Activated T-helper 1 cell treated with anti-CD3 and anti-CD28 coated beads, Interleukin-12 subunit alpha, Interleukin-12 subunit beta, Interleukin-2, Interleukin-4 antibody, amounts not matched to agents 30 ng/mL and 10 ng/mL and 1 ng/mL, durations not matched to agents 14 hours and 24 hours and 36 hours (primary cell): ENCODE results near the gene MRNIP. TPM values are rescaled to one million over a fixed set of nuclear protein-coding genes. Genes with fewer than 3 reads are reported as not detected.
"Not testable (repeated sequence)": the region's sequence is repeated elsewhere in the genome, so short reads cannot be mapped to it uniquely, and the experiment has no call there.

Experiments
- DNase-seq: peaks from one replicate; pipeline ENCODE4 v3.0.0; 2021; ENCODE audit warnings: low spot score
- H3K27ac Mint-ChIP-seq: one replicate; pipeline ENCODE4 v1.8.0; 2021; ENCODE audit warnings: mild to moderate bottlenecking, mixed read lengths
- H3K27me3 Mint-ChIP-seq: one replicate; pipeline ENCODE4 v1.8.0; 2022; ENCODE audit warnings: mild to moderate bottlenecking, moderate library complexity, mixed read lengths; ENCODE audit not compliant: insufficient read depth
- H3K36me3 Mint-ChIP-seq: one replicate; pipeline ENCODE4 v1.8.0; 2021; ENCODE audit warnings: low read depth, mixed read lengths
- H3K4me1 Mint-ChIP-seq: one replicate; pipeline ENCODE4 v1.8.0; 2021; ENCODE audit warnings: low read depth, mixed read lengths
- H3K4me3 Mint-ChIP-seq: one replicate; pipeline ENCODE4 v1.8.0; 2021; ENCODE audit warnings: mild to moderate bottlenecking, moderate library complexity, mixed read lengths
- H3K9me3 Mint-ChIP-seq: one replicate; pipeline ENCODE4 v1.8.0; 2021; ENCODE audit warnings: mixed read lengths
- intact Hi-C: fragments of 100-400 bp; cut with micrococcal nuclease; formaldehyde crosslinking; loops from one replicate; pipeline ENCODE4 v1.15.1; 2024
- total RNA-seq: library from RNA; stranded (reverse); gene quantifications from 2 replicates; pipeline ENCODE4 v1.2.3, GENCODE V29; 2022

The MRNIP gene
- total RNA-seq, 1 donor from 2014 or later, result 24.6 TPM

DNA sequence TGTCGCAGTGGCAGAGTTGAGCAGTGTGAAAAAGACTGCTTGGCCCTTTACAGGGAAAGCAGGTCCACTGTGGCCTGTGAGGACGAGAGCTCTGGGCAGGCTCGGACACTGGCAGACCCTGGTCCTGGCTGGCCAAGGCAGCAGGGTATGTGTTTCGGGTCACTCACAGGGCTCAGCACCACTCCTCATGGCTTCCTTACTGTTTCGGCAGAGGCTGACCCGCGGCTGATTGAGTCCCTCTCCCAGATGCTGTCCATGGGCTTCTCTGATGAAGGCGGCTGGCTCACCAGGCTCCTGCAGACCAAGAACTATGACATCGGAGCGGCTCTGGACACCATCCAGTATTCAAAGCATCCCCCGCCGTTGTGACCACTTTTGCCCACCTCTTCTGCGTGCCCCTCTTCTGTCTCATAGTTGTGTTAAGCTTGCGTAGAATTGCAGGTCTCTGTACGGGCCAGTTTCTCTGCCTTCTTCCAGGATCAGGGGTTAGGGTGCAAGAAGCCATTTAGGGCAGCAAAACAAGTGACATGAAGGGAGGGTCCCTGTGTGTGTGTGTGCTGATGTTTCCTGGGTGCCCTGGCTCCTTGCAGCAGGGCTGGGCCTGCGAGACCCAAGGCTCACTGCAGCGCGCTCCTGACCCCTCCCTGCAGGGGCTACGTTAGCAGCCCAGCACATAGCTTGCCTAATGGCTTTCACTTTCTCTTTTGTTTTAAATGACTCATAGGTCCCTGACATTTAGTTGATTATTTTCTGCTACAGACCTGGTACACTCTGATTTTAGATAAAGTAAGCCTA, 22.2 kb downstream of the MRNIP start:
- H3K4me1 Mint-ChIP-seq, result peaks cover 16% of the 10 kb centered on the region
- peak; percentile 52 for DNase-seq
- peak overlapping the region; percentile 48 for H3K4me3 Mint-ChIP-seq
- H3K27ac Mint-ChIP-seq, result peak overlapping the region; percentile 77
- intact Hi-C loops, result loop anchor here (1.0 kb wide), 3 partner anchors 15 to 34 kb away; partner anchors contain the start of gene MRNIP
- H3K36me3 Mint-ChIP-seq, result peaks cover 35% of the 10 kb centered on the region
- H3K9me3 Mint-ChIP-seq, result no peaks in the 10 kb centered on the region
- H3K27me3 Mint-ChIP-seq, result no peaks in the 10 kb centered on the region

DNA sequence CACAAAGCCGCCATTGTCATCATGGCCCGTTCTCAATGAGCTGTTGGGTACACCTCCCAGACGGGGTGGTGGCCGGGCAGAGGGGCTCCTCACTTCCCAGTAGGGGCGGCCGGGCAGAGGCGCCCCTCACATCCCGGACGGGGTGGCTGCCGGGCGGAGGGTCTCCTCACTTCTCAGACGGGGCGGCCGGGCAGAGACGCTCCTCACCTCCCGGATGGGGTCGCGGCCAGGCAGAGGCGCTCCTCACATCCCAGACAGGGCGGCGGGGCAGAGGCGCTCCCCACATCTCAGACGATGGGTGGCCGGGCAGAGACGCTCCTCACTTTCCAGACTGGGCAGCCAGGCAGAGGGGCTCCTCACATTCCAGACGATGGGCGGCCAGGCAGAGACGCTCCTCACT, 23.7 kb downstream of the MRNIP start:
- Mint-ChIP-seq H3K4me1 (peaks cover 16% of the 10 kb centered on the region), H3K36me3 (peaks cover 41% of the 10 kb centered on the region)
- intact Hi-C loops, H3K27ac Mint-ChIP-seq, H3K4me3 Mint-ChIP-seq, H3K27me3 Mint-ChIP-seq, DNase-seq, H3K9me3 Mint-ChIP-seq: not testable (repeated sequence)

DNA sequence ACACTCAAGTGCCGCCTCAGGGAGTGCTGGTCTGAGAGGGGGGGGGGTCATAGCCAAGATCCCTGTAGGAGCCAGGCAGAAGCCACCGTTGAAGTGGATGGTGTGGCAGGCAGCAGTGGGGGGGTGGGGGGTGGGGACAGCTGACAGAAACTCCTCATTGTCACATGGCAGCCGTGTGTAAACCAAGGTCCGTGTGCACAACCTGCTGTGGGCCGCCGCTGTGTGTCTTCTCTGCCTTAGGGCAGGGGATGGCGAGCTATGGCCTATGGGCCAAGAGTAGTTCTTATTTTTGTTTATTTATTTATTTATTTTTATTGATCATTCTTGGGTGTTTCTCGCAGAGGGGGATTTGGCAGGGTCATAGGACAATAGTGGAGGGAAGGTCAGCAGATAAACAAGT, 24.5 kb downstream of the MRNIP start:
- DNase-seq, result no peak
- Mint-ChIP-seq H3K36me3 (peaks cover 43% of the 10 kb centered on the region), H3K9me3 (no peaks in the 10 kb centered on the region), H3K4me1 (peaks cover 16% of the 10 kb centered on the region), H3K4me3 (no peak overlapping the region), H3K27me3 (no peaks in the 10 kb centered on the region), H3K27ac (no peak overlapping the region)
- intact Hi-C loops, result no loop called here

DNA sequence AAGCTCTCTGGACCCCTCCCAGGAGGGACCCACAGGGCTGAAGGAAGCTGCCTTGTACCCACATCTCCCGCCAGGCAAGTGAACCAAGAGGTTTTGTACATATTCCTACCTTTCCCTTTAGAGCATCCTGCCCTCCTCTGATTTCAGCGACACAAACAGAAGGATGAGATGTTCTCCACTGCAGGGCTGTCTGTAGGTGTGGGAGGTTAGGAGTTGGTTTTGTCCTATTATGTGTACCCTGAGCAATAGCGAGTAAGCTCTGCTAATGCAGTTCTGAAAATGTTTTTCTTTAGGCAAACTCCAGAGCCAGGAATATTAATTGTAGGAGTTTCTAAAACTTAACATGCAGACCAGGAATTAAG, 24.9 kb downstream of the MRNIP start:
- H3K4me3 Mint-ChIP-seq, result no peak overlapping the region
- DNase-seq, result no peak
- peaks cover 16% of the 10 kb centered on the region for H3K4me1 Mint-ChIP-seq
- intact Hi-C loops, result no loop called here
- no peak overlapping the region for H3K27ac Mint-ChIP-seq
- H3K9me3 Mint-ChIP-seq, result no peaks in the 10 kb centered on the region
- peaks cover 45% of the 10 kb centered on the region for H3K36me3 Mint-ChIP-seq
- H3K27me3 Mint-ChIP-seq, result no peaks in the 10 kb centered on the region

DNA sequence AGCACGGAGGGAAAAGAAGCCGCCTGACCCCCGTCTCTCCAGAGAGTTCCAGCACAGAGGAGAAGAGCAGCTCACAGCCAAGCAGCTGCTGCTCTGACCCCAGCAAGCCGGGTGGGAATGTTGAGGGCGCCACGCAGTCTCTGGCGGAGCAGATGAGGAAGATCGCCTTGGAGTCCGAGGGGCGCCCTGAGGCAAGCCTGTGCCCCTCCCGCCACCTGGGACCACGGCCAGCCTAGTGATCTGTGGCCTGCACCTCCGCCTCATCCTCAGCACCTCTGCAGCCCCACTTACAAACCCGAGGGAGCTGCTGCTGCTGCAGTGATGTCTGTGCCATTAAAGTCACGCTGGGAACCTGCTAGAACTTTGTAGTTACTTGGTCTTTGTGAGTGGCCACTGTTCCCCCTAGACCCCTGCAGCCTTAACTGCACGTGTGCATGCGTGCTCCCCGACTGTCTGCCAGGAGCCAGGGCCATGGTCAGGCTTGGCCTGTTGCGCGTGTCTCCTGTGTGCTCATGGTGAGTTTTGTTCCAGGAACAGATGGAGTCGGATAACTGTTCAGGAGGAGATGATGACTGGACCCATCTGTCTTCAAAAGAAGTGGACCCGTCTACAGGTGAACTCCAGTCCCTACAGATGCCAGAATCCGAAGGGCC, 25.4 kb downstream of the MRNIP start:
- Mint-ChIP-seq H3K9me3 (no peaks in the 10 kb centered on the region), H3K27ac (no peak overlapping the region), H3K4me1 (peaks cover 16% of the 10 kb centered on the region), H3K4me3 (no peak overlapping the region), H3K27me3 (no peaks in the 10 kb centered on the region), H3K36me3 (peaks cover 48% of the 10 kb centered on the region)
- no peak for DNase-seq
- intact Hi-C loops, result no loop called here

DNA sequence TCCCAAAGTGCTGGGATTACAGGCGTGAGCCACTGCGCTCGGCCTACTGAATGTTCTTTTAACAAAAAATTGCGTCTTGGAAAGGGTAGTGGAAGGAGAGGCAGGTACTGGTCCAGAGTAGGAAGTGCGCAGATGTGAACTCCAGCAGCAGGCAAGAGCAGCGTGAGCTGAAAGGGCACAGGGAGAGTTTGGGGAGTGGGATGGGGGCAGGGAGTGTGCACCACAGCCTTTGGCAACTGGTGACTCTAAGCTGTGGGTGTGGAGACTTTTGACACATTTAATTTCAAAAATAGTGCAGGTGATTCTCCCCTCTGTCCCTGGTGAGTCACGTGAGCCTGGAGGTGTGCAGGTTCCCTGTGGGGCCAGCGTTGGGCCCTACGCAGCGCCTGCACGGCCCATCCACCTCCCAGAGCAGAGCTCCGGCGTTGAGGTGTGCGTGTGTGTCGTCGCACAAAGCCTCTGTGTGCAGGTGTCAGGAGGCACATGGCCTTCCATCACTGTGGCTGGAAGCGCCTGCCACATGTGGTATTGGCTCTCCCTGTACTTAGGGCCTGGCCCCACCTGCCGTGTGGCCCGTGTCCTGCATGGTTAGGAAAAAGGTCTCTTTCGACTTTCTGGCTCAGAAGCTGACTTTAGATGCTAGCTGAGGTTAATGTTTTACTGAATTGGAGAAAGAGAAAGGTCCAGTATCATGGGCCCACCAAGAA, 26.4 kb downstream of the MRNIP start:
- Mint-ChIP-seq H3K4me3 (no peak overlapping the region), H3K36me3 (peaks cover 52% of the 10 kb centered on the region), H3K27ac (no peak overlapping the region), H3K9me3 (no peaks in the 10 kb centered on the region), H3K27me3 (no peaks in the 10 kb centered on the region), H3K4me1 (peaks cover 22% of the 10 kb centered on the region)
- no peak for DNase-seq
- intact Hi-C loops, result no loop called here

DNA sequence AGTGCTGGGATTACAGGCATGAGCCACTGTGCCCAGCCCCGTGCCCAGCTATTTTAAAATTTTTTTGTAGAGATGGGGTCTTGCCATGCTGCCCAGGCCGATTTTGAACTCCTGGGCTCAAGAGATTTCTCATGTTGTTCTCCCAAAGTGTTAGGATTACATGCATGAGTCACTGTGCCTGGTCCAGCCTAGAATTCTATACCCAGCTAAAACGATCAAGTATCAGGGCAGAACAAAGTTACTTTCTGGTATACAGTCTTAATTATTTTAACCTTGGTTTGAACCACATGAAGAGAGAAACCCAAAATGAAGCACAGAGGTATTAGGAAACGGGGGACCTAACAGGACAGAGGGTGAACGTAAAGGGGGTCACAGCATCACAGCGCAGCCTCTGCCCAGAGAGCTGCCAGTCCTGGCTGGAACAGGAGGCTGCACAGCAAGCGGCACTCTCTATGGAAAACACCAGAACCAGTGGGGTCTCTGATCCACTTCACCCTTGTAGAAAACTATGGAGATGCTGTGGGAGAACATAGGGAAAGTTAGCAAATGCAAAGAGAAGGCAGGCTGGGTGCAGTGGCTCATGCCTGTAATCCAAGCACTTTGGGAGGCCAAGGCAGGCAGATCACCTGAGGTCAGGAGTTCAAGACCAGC, 27.7 kb downstream of the MRNIP start:
- Mint-ChIP-seq H3K4me1 (peaks cover 14% of the 10 kb centered on the region), H3K9me3 (no peaks in the 10 kb centered on the region), H3K27ac (peak overlapping the region; percentile 9), H3K36me3 (peaks cover 50% of the 10 kb centered on the region), H3K4me3 (no peak overlapping the region), H3K27me3 (no peaks in the 10 kb centered on the region)
- intact Hi-C loops, result no loop called here
- no peak for DNase-seq

DNA sequence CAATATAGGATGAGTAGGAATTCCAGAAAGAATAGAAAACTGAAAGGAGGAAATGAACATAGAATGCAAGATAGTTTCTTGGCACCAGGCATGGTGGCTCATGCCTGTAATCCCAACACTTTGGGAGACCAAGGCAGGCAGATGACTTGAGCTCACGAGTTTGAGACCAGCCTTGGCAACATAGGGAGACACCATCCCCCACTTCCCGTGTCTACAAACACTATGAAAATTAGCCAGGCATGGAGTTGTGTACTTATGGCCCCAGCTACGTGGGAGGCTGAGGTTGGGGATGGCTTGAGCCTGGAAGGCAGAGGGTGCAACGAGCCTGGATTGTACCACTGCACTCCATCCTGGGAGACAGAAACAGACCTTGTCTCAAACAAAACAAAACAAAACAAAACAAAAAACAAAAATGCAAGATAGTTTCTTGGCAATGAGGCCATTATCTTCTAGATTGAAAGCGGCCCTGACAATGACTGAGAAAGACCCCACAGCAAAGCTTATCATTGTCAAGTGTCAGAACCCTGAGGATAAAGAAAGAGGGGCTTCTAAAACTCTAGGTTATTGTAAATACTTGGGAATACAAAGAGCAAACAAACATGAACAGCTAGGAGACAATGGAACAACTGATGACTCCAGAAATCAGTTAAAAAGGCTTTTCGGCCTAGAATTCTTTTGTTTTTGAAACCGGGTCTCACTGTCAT, 28.7 kb downstream of the MRNIP start:
- no peaks in the 10 kb centered on the region for H3K27me3 Mint-ChIP-seq
- H3K9me3 Mint-ChIP-seq, result no peaks in the 10 kb centered on the region
- no peak for DNase-seq
- H3K36me3 Mint-ChIP-seq, result peaks cover 53% of the 10 kb centered on the region
- H3K4me3 Mint-ChIP-seq, result no peak overlapping the region
- H3K4me1 Mint-ChIP-seq, result peaks cover 12% of the 10 kb centered on the region
- H3K27ac Mint-ChIP-seq, result no peak overlapping the region
- intact Hi-C loops, result no loop called here

DNA sequence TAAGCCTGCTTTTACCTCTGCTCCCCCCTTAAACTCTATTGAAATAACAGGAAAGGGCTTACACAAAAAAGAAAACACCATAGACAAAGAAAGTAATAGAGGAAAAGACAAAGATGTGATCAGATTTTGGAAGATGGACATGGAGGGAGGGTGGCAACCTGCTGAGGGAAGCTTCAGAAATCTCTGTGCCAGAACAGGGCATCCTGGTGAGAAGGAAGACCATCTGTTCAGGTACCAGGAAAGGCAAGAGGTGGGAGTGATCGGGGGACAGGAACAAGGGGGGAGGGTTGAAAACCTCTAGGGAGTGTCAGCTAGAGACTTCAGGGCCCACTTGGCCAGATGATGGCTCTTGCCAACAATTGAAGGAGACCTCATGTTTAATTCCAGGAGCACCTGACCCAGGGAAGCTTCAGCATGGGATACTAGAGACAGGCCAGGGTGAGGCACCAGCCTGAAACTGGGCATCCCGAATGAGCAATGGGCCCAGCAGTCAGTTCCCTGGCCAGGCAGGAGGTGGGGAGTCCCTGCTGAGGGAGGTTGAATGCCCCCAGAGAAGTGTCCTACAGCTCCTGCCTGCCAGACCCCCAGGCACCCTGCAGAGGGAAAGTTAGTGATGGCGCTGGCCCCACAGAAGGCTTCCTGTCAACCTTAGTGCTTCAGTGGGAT, 29.7 kb downstream of the MRNIP start:
- Mint-ChIP-seq H3K4me1 (peaks cover 17% of the 10 kb centered on the region), H3K4me3 (no peak overlapping the region), H3K27me3 (no peaks in the 10 kb centered on the region), H3K9me3 (no peaks in the 10 kb centered on the region), H3K27ac (no peak overlapping the region), H3K36me3 (peaks cover 59% of the 10 kb centered on the region)
- no peak for DNase-seq
- intact Hi-C loops, result no loop called here

DNA sequence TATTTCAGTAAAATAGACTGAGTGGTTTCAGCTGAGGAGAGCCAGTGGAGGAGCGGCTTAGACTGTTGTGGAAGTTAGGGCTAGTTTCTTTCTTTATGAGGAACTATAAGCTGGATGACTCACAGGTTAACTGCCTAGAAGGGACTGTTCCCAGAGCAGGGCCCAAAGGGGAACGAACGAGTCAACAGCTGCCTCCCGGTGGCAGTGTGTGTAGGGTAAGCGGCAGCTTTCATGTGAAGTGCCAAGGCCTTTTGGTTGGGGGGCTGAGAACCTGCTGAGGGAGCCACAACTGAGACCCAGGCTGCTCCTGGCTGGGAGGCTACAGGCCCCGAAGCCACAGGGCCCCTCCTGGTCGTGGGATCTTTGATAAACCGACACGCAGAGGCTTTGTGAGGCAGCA, 30.9 kb downstream of the MRNIP start:
- Mint-ChIP-seq H3K9me3 (no peaks in the 10 kb centered on the region), H3K27me3 (no peaks in the 10 kb centered on the region), H3K27ac (peak overlapping the region; percentile 61), H3K36me3 (peaks cover 54% of the 10 kb centered on the region), H3K4me1 (peaks cover 22% of the 10 kb centered on the region), H3K4me3 (no peak overlapping the region)
- DNase-seq, result no peak
- intact Hi-C loops, result no loop called here

DNA sequence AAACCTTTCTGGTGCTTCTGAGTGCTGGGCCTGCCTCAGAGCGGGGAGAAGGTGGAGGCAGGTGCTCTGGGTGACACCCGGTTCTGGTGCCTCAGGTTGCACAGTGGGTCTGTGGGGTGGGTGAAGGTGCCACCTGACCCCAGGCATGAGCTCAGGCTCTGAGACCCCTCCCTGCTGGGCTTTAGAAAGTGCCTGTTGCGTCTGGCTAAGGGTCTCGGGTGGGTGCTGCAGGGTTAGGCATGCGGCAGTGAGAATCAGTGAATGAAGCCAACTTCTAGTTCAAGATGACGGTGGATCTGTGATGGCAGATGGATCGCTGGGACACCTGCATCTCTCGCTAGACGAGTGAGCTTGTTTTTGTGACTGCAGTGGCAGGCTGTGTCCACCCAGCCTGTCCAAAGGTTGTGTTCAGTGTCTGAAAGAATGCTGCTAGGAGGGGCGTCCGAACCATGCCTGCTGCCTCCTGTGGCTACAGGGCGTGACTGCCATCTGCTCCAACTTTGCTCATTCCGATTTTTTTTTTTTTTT, 32.9 kb downstream of the MRNIP start:
- H3K4me1 Mint-ChIP-seq, result peaks cover 33% of the 10 kb centered on the region
- H3K27ac Mint-ChIP-seq, result no peak overlapping the region
- intact Hi-C loops, result no loop called here
- no peak for DNase-seq
- no peaks in the 10 kb centered on the region for H3K27me3 Mint-ChIP-seq
- no peak overlapping the region for H3K4me3 Mint-ChIP-seq
- H3K36me3 Mint-ChIP-seq, result peaks cover 44% of the 10 kb centered on the region
- H3K9me3 Mint-ChIP-seq, result no peaks in the 10 kb centered on the region

DNA sequence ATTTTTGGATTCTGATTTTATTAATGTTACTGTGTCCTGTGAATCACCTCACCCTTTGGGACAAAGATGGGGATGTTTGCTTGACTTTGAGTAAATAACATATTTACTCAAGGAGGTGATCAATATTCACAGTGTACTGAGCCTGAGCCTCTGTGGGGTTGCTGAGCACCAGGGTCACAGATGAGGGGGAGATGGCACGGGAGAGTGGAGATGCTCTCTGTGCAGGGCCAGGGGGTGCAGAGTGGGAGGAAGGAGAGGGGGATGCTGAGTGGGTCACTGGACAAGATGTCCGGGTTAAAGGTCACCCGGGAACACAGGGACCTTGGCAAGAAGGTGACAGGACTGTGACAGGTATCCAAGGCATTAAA, 33.9 kb downstream of the MRNIP start:
- Mint-ChIP-seq H3K9me3 (no peaks in the 10 kb centered on the region), H3K4me3 (no peak overlapping the region), H3K27ac (no peak overlapping the region), H3K4me1 (peaks cover 40% of the 10 kb centered on the region), H3K36me3 (peaks cover 43% of the 10 kb centered on the region), H3K27me3 (no peaks in the 10 kb centered on the region)
- DNase-seq, result no peak
- intact Hi-C loops, result loop anchor here (5.0 kb wide), 1 partner anchor 528 kb away; the partner anchor contains the start of gene GFPT2
